HepG2 (cell line): Measurements from ENCODE around the gene CMIP. TPM values are rescaled to one million over a fixed set of nuclear protein-coding genes. Genes with fewer than 3 reads are reported as not detected.
A peak's percentile ranks its signal among the peaks of the same experiment; 100 is the strongest.

Source experiments
- AKAP8 ChIP-seq: sonication (generic); formaldehyde crosslinking; IDR thresholded peaks from 2 replicates; pipeline ENCODE4 v1.5.1; 2020; ENCODE audit warnings: mild to moderate bottlenecking, missing genetic modification reagents
- ARHGAP35 ChIP-seq: sonication (generic); formaldehyde crosslinking; IDR thresholded peaks from 2 replicates; pipeline ENCODE4 v1.9.0; 2022; ENCODE audit warnings: mild to moderate bottlenecking, inconsistent platforms, moderate library complexity, missing genetic modification reagents, borderline replicate concordance
- BRCA1 ChIP-seq: sonication (generic); formaldehyde crosslinking; IDR thresholded peaks from 2 replicates; pipeline ENCODE4 v1.4.0; 2020; ENCODE audit warnings: missing genetic modification reagents
- HES4 ChIP-seq: sonication (generic); formaldehyde crosslinking; IDR thresholded peaks from 2 replicates; pipeline ENCODE4 v1.9.0; 2021; ENCODE audit warnings: mild to moderate bottlenecking, missing genetic modification reagents, borderline replicate concordance
- KDM3A ChIP-seq: IDR thresholded peaks from 2 replicates; pipeline ENCODE4 v1.6.1; 2018; ENCODE audit warnings: low read depth, missing compliant biosample characterization
- MED13 ChIP-seq: sonication (generic); formaldehyde crosslinking; IDR thresholded peaks from 2 replicates; pipeline ENCODE4 v1.5.0; 2020; ENCODE audit warnings: missing genetic modification reagents
- NFKBIZ ChIP-seq: IDR thresholded peaks from 2 replicates; pipeline ENCODE4 v1.6.1; 2018; ENCODE audit warnings: missing genetic modification reagents, missing compliant biosample characterization
- NR3C1 ChIP-seq: sonication (generic); formaldehyde crosslinking; IDR thresholded peaks from 2 replicates; pipeline ENCODE4 v1.4.0; 2020; ENCODE audit warnings: missing genetic modification reagents
- PITX1 ChIP-seq: sonication (generic); formaldehyde crosslinking; IDR thresholded peaks from 2 replicates; pipeline ENCODE4 v1.5.1; 2020; ENCODE audit warnings: mild to moderate bottlenecking, missing genetic modification reagents
- SCMH1 ChIP-seq: sonication (generic); formaldehyde crosslinking; IDR thresholded peaks from 2 replicates; pipeline ENCODE4 v1.9.0; 2021; ENCODE audit warnings: missing genetic modification reagents, mild to moderate bottlenecking, borderline replicate concordance
- SP1 ChIP-seq, 2 experiments: fragments of 450-650 bp in 1 of 2; sonication (generic) in 1 of 2; formaldehyde crosslinking in 1 of 2; IDR thresholded peaks; 2 replicates each; pipeline versions ENCODE4 v1.4.0 to v1.6.1; 2016 to 2020; ENCODE audit warnings: missing genetic modification reagents in 1 of 2
- SRF ChIP-seq: IDR thresholded peaks from 2 replicates; pipeline ENCODE4 v1.6.1; 2011; ENCODE audit warnings: mild to moderate bottlenecking, low read depth, low read length, moderate library complexity
- TBL1XR1 ChIP-seq: fragments of 150-350 bp; IDR thresholded peaks from 2 replicates; pipeline ENCODE4 v1.6.1; 2014; ENCODE audit warnings: borderline replicate concordance, low read length; ENCODE audit not compliant: partially characterized antibody
- ZC3H4 ChIP-seq: sonication (generic); formaldehyde crosslinking; IDR thresholded peaks from 2 replicates; pipeline ENCODE4 v1.4.0; 2020; ENCODE audit warnings: missing genetic modification reagents, borderline replicate concordance
- ZMAT5 ChIP-seq: sonication (generic); formaldehyde crosslinking; IDR thresholded peaks from 2 replicates; pipeline ENCODE4 v1.5.0; 2020; ENCODE audit warnings: mild to moderate bottlenecking, low read depth, missing genetic modification reagents, borderline replicate concordance
- ZNF280B ChIP-seq: sonication (generic); formaldehyde crosslinking; IDR thresholded peaks from 2 replicates; pipeline ENCODE4 v1.5.0; 2020; ENCODE audit warnings: missing genetic modification reagents, mild to moderate bottlenecking, borderline replicate concordance
- ZNF280D ChIP-seq: sonication (generic); formaldehyde crosslinking; IDR thresholded peaks from 2 replicates; pipeline ENCODE4 v1.5.1; 2020; ENCODE audit warnings: mild to moderate bottlenecking, missing genetic modification reagents
- ZNF549 ChIP-seq: sonication (generic); formaldehyde crosslinking; IDR thresholded peaks from 2 replicates; pipeline ENCODE4 v1.5.0; 2020; ENCODE audit warnings: missing genetic modification reagents
- ZNF576 ChIP-seq: sonication (generic); formaldehyde crosslinking; IDR thresholded peaks from 2 replicates; pipeline ENCODE4 v1.4.0; 2020; ENCODE audit warnings: mild to moderate bottlenecking, missing genetic modification reagents
- ZNF709 ChIP-seq: sonication (generic); formaldehyde crosslinking; IDR thresholded peaks from 2 replicates; pipeline ENCODE4 v1.5.0; 2020; ENCODE audit warnings: mild to moderate bottlenecking, missing genetic modification reagents
- ZNF772 ChIP-seq: sonication (generic); formaldehyde crosslinking; IDR thresholded peaks from 2 replicates; pipeline ENCODE4 v1.5.0; 2020; ENCODE audit warnings: mild to moderate bottlenecking, missing genetic modification reagents
- ZNF841 ChIP-seq: sonication (generic); formaldehyde crosslinking; IDR thresholded peaks from 2 replicates; pipeline ENCODE4 v1.8.1; 2023; ENCODE audit warnings: missing genetic modification reagents, borderline replicate concordance
- ZNF891 ChIP-seq: sonication (generic); formaldehyde crosslinking; IDR thresholded peaks from 2 replicates; pipeline ENCODE4 v1.5.0; 2020; ENCODE audit warnings: mild to moderate bottlenecking, missing genetic modification reagents
- ZSCAN5A ChIP-seq: sonication (generic); formaldehyde crosslinking; IDR thresholded peaks from 2 replicates; pipeline ENCODE4 v1.8.0; 2022; ENCODE audit warnings: mild to moderate bottlenecking, missing genetic modification reagents, borderline replicate concordance
- polyA plus RNA-seq, 8 experiments: library from polyadenylated mRNA; depleted of rRNA in 3 of 8; stranded (reverse) in 7 of 8; unstranded in 1 of 8; fragments of >200 nt; fragmentation: Illumina TruSeq in 4 of 8; extraction: Trizol in 4 of 8; gene quantifications; 2 replicates each; pipeline versions ENCODE4 v1.2.1 to v1.2.3, GENCODE V29; 2011 to 2016; ENCODE audit warnings: low read depth in 4 of 8, missing spikeins in 1 of 8, mixed read lengths in 1 of 8; ENCODE audit not compliant: insufficient read depth in 1 of 8
- total RNA-seq, 5 experiments: library from RNA; depleted of rRNA; stranded (reverse); fragments of >200 nt; fragmentation: Illumina TruSeq; extraction: Trizol; gene quantifications; 2 replicates each; pipeline ENCODE4 v1.2.3, GENCODE V29; 2016; ENCODE audit warnings: low read depth in 1 of 5

Gene CMIP
- total and polyA plus RNA-seq, 2 of the 13 experiments (the other 11 are each of a cell fraction or from before 2014, with no cell fraction given) = 10.9 to 18.1 TPM

GRCh38 chr16:81625544-81626153 lies 181.0 kb downstream of the CMIP start (continued):
- TF ChIP-seq ZNF280B (CRISPR knock-in tag) (no peak), SRF (no peak), ZC3H4 (no peak), ZNF772 (CRISPR knock-in tag) (0 out of 2 replicates have a peak, but pooled peaks have one; percentile 50), ZNF280D (CRISPR knock-in tag) (no peak), MED13 (CRISPR knock-in tag) (no peak), ARHGAP35 (CRISPR knock-in tag) (no peak), NR3C1 (no peak), ZNF576 (CRISPR knock-in tag) (0 out of 2 replicates have a peak, but pooled peaks have one; percentile 32), TBL1XR1 (no peak), ZMAT5 (CRISPR knock-in tag) (no peak), NFKBIZ (CRISPR knock-in tag) (no peak), SCMH1 (CRISPR knock-in tag) (no peak), ZNF891 (CRISPR knock-in tag) (peak; percentile 21), BRCA1 (CRISPR knock-in tag) (no peak), ZNF841 (no peak), ZNF549 (CRISPR knock-in tag) (no peak), PITX1 (no peak), KDM3A (CRISPR knock-in tag) (no peak), AKAP8 (0 out of 2 replicates have a peak, but pooled peaks have one; percentile 4), SP1 (IDR thresholded peaks at IDR 0.05) (no peak), SP1 (CRISPR knock-in tag; IDR thresholded peaks at IDR 0.05) (no peak), ZNF709 (CRISPR knock-in tag) (no peak), HES4 (CRISPR knock-in tag) (0 out of 2 replicates have a peak, but pooled peaks have one; percentile 18), ZSCAN5A (CRISPR knock-in tag) (no peak)
